ENCODE measurements around the gene FASTKD1. TPM values are rescaled to one million over a fixed set of nuclear protein-coding genes. Genes with fewer than 3 reads are reported as not detected.

The FASTKD1 gene
- polyA plus RNA-seq, 2 of the 4 experiments (the other 2 are of a cell fraction) = 28.1 to 52.9 TPM

DNA sequence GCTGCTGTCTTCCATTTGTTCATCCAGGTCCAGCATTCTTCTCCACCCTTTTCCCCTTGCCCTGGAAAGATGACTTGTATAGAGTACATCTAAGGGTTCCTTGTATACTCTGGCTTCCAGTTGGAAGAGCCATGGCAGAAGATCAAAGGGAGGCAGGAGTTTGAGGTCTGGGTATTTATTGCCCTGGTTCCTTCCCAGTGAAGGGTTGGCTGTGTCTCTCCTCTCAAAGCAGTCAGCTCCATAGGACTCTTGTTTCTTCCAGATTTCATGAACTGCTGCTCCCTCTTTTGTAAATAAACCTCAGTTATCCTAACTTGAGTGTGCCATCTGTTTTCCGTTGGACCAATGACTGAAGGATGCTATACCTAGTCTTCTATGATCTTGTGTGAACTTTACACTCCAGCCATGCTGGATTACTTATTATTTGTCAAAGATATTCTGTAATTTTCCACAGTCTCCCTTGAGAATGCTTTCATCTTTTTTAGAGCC is 88.0 kb downstream of the FASTKD1 start:
- no peaks in the 10 kb centered on the region for H3K4me1 ChIP-seq
- no peak overlapping the region for H3K4me2 ChIP-seq
- TF ChIP-seq, protein P1, sequence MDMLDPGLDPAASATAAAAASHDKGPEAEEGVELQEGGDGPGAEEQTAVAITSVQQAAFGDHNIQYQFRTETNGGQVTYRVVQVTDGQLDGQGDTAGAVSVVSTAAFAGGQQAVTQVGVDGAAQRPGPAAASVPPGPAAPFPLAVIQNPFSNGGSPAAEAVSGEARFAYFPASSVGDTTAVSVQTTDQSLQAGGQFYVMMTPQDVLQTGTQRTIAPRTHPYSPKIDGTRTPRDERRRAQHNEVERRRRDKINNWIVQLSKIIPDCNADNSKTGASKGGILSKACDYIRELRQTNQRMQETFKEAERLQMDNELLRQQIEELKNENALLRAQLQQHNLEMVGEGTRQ (IDR thresholded peaks at IDR 0.05) = no peak
- TF ChIP-seq RAD21 (conservative IDR thresholded peaks at IDR 0.05 in 1 of 2, IDR thresholded peaks at IDR 0.05 in 1 of 2) = no peak
- TF ChIP-seq HOXA7 (CRISPR knock-in tag; IDR thresholded peaks at IDR 0.05) = no peak
- TF ChIP-seq FOXS1 (CRISPR knock-in tag; IDR thresholded peaks at IDR 0.05) = no peak
- TF ChIP-seq RNF2 (IDR thresholded peaks at IDR 0.05; ENCODE audit: borderline replicate concordance, low read depth) = no peak
- TF ChIP-seq SREBF2 (IDR thresholded peaks at IDR 0.05) = no peak
- TF ChIP-seq ZNF302 (CRISPR knock-in tag; IDR thresholded peaks at IDR 0.05) = no peak
- no peak for TF ChIP-seq KDM5A (IDR thresholded peaks at IDR 0.05)
- TF ChIP-seq TFCP2L1 (CRISPR knock-in tag; IDR thresholded peaks at IDR 0.05) = no peak
- TF ChIP-seq CBX2 (IDR thresholded peaks at IDR 0.05; ENCODE audit: borderline replicate concordance, low read depth) = no peak
- TF ChIP-seq, protein P2, sequence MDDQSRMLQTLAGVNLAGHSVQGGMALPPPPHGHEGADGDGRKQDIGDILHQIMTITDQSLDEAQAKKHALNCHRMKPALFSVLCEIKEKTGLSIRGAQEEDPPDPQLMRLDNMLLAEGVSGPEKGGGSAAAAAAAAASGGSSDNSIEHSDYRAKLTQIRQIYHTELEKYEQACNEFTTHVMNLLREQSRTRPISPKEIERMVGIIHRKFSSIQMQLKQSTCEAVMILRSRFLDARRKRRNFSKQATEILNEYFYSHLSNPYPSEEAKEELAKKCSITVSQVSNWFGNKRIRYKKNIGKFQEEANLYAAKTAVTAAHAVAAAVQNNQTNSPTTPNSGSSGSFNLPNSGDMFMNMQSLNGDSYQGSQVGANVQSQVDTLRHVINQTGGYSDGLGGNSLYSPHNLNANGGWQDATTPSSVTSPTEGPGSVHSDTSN (IDR thresholded peaks at IDR 0.05) = no peak
- TF ChIP-seq EHF (CRISPR knock-in tag; IDR thresholded peaks at IDR 0.05) = no peak
- no peak for TF ChIP-seq PHF8 (IDR thresholded peaks at IDR 0.05; ENCODE audit: borderline replicate concordance, low read depth)
- no peak for TF ChIP-seq HOXB13 (CRISPR knock-in tag; IDR thresholded peaks at IDR 0.05; ENCODE audit: low read depth)
- TF ChIP-seq SMC3 (IDR thresholded peaks at IDR 0.05) = no peak
- WGBS (ENCODE audit: missing lambda C conversion rate) = 74% methylated on average over 1 of the region's 1 CpG
- no peaks in the 10 kb centered on the region for H3K9me3 ChIP-seq
- FAIRE-seq (no peak), ATAC-seq (no peak), DNase-seq (ENCODE audit: low read depth in 1 of 2, low spot score in 1 of 2) (no peak)
- CTCF ChIA-PET = no interaction called here
- POLR2A ChIA-PET = no interaction called here
- no peak overlapping the region for H3K27ac ChIP-seq
- no peak overlapping the region for H3K4me3 ChIP-seq

DNA sequence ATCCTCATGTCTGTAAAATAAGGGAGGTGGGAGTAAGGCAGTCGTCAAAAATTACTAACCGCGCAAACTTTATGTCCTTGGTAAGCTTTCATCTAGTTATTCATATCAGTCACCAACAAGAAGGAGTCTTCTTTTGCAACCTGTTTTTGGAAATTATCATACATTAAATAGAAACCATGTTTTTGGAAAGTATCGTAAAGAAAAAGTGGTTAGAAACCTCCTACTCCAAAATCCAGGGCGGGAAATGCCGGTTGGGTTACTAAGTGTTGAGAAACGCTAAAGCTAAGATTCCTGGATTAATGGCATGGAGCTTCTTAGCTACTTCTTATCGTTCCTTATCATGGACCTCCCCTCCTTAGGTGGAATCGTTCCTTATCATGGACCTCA is 93.6 kb downstream of the FASTKD1 start:
- Histone ChIP-seq H3K9me3 (no peaks in the 10 kb centered on the region), H3K4me3 (peak overlapping the region; percentile 83), H3K27ac (peak overlapping the region; percentile 79 to 88), H3K4me2 (peak overlapping the region; percentile 90), H3K4me1 (0 out of 3 replicates have a peak, but pooled peaks cover 4% of the 10 kb centered on the region)
- TF ChIP-seq, protein P3, sequence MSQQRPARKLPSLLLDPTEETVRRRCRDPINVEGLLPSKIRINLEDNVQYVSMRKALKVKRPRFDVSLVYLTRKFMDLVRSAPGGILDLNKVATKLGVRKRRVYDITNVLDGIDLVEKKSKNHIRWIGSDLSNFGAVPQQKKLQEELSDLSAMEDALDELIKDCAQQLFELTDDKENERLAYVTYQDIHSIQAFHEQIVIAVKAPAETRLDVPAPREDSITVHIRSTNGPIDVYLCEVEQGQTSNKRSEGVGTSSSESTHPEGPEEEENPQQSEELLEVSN (IDR thresholded peaks at IDR 0.05; ENCODE audit: borderline replicate concordance, low read depth) = no peak
- TF ChIP-seq CBX8 (IDR thresholded peaks at IDR 0.05) (no peak), POLR2A (IDR thresholded peaks at IDR 0.05; ENCODE audit: low read length) (no peak), EHMT2 (IDR thresholded peaks at IDR 0.05; ENCODE audit: low read depth) (no peak), SMC3 (IDR thresholded peaks at IDR 0.05) (no peak), POLR2AphosphoS2 (conservative IDR thresholded peaks at IDR 0.05; ENCODE audit: low read length) (no peak), KDM1A (IDR thresholded peaks at IDR 0.05; ENCODE audit: low read depth) (no peak), BHLHE40 (IDR thresholded peaks at IDR 0.05; ENCODE audit: low read depth, low read length) (no peak), JUNB (IDR thresholded peaks at IDR 0.05) (no peak), HOXB5 (CRISPR knock-in tag; IDR thresholded peaks at IDR 0.05) (no peak), CBX2 (IDR thresholded peaks at IDR 0.05; ENCODE audit: borderline replicate concordance, low read depth) (no peak), FOSL2 (IDR thresholded peaks at IDR 0.05) (no peak), FOSL2 (CRISPR knock-in tag; IDR thresholded peaks at IDR 0.05) (no peak), ESRRA (IDR thresholded peaks at IDR 0.05; ENCODE audit: borderline replicate concordance, low read length) (no peak), CEBPB (IDR thresholded peaks at IDR 0.05) (no peak)
- TF ChIP-seq, protein P4, sequence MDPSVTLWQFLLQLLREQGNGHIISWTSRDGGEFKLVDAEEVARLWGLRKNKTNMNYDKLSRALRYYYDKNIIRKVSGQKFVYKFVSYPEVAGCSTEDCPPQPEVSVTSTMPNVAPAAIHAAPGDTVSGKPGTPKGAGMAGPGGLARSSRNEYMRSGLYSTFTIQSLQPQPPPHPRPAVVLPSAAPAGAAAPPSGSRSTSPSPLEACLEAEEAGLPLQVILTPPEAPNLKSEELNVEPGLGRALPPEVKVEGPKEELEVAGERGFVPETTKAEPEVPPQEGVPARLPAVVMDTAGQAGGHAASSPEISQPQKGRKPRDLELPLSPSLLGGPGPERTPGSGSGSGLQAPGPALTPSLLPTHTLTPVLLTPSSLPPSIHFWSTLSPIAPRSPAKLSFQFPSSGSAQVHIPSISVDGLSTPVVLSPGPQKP (IDR thresholded peaks at IDR 0.05; ENCODE audit: low read depth, low read length) = no peak
- TF ChIP-seq, protein P5, sequence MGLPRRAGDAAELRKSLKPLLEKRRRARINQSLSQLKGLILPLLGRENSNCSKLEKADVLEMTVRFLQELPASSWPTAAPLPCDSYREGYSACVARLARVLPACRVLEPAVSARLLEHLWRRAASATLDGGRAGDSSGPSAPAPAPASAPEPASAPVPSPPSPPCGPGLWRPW (IDR thresholded peaks at IDR 0.05) = no peak
- TF ChIP-seq, protein P6, sequence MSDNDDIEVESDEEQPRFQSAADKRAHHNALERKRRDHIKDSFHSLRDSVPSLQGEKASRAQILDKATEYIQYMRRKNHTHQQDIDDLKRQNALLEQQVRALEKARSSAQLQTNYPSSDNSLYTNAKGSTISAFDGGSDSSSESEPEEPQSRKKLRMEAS (IDR thresholded peaks at IDR 0.05) = no peak
- TF ChIP-seq, protein P1 (IDR thresholded peaks at IDR 0.05) = no peak
- CTCF ChIA-PET = interaction anchor here (0.6 to 2.3 kb wide), 21 partner anchors 9 to 450 kb away, joined by 3 to 8 read pairs (median 3); partner anchors contain the start of gene KLHL41
- 55% methylated on average over 9 of the region's 9 CpGs for WGBS (ENCODE audit: missing lambda C conversion rate)
- FAIRE-seq (no peak), DNase-seq (ENCODE audit: low read depth in 1 of 2, low spot score in 1 of 2) (no peak), ATAC-seq (no peak)
- POLR2A ChIA-PET = interaction anchor here (1.4 kb wide), 1 partner anchor 8 kb away, joined by 8 read pairs; no protein-coding TSS in a partner anchor

Data from A549 (cell line).